ENCODE results near the gene MRGPRE.

The MRGPRE gene

DNA sequence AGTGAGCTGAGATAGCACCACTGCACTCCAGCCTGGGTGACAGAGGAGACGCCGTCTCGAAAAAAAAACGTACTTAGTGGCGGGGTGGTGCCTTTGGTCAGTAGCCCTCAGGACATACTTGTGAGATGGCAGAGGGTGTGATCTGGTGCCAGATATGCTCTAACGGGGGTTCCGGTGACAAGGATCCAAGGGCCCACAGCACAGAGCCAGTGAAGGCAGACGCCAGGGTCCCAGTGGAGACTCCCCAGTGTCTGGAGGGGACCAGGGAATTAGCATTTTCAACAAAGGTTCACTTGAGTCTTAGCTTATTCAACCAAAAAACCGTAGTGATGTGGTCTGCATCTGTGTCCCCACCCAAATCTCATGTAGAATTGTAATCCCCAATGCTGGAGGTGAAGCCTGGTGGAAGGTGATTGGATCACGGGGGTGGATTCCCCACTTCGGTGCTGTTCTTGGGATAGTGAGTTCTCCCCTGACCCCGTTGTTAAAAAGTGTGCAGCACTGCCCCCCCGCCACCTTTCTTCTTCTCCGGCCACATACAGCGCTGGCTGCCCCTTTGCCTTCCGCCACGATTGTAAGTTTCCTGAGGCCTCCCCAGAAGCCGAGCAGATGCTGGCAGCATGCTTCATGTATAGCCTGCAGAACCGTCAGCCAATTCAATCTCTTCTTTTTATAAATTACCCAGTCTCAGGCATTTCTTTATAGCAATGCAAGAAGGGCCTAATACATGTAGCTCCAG, 40.5 kb downstream of the MRGPRE start:
- Histone ChIP-seq H3K36me3 (ENCODE audit: control insufficient read depth, insufficient read depth, low read length) (no peaks in the 10 kb centered on the region), H3K9ac (ENCODE audit: low read length) (no peak overlapping the region), H3K4me3 (ENCODE audit: low read depth, low read length) (no peak overlapping the region)

GRCh38 chr11:3190600-3190999, 41.6 kb downstream of the MRGPRE start:
- Histone ChIP-seq H3K9ac (ENCODE audit: low read length) (no peak overlapping the region), H3K27me3 (ENCODE audit: control insufficient read depth, insufficient read depth, low read length) (no peaks in the 10 kb centered on the region), H3K4me3 (ENCODE audit: low read depth, low read length) (no peak overlapping the region), H3K9me3 (ENCODE audit: control insufficient read depth, insufficient read depth, low read depth, low read length) (no peaks in the 10 kb centered on the region), H3K27ac (ENCODE audit: low read depth, low read length) (no peak overlapping the region), H3K36me3 (ENCODE audit: control insufficient read depth, insufficient read depth, low read length) (no peaks in the 10 kb centered on the region), H3K4me1 (ENCODE audit: control insufficient read depth, insufficient read depth, low read length) (peaks cover 29% of the 10 kb centered on the region)

More for the DNA sequence above, 40.5 kb downstream of the MRGPRE start:
- peaks cover 29% of the 10 kb centered on the region for H3K4me1 ChIP-seq (ENCODE audit: control insufficient read depth, insufficient read depth, low read length)
- H3K27me3 ChIP-seq (ENCODE audit: control insufficient read depth, insufficient read depth, low read length) = no peaks in the 10 kb centered on the region
- no peaks in the 10 kb centered on the region for H3K9me3 ChIP-seq (ENCODE audit: control insufficient read depth, insufficient read depth, low read depth, low read length)
- H3K27ac ChIP-seq (ENCODE audit: low read depth, low read length) = no peak overlapping the region

DNA sequence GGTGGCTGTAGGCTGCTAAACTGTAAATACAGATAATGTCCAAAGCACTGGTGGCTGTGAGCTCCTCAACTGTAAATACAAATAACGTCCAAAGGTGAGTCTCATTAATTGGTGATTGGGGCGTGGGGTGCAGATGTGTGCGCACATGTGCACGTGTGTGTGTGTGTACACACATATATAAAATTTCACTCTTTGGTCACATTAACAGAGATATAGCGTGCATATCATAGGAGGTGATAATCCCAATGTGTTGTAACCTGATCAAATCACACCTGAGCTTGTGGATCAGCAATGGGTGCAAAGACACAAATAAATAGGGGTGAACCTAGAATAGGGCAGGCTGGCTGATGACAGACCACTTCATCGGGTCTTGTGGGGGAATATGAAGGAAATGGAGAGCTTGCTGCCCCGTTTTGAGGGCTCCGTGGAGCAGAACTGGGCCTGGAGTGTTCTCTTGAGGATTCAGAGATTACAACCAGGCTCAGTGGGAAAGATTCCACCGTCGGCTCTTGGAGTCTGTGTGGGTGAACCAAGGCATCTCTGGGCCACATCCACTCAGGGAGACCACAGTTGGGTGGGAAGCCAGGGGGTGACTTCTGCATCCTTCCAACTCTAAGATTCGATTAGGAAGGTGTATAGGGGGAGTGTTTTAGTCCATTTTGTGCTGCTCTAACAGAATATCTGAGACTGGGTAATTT, 42.2 kb downstream of the MRGPRE start:
- peak overlapping the region; percentile 42; the same call in 1 of the 2 replicates for H3K4me3 ChIP-seq (ENCODE audit: low read depth, low read length)
- no peaks in the 10 kb centered on the region for H3K36me3 ChIP-seq (ENCODE audit: control insufficient read depth, insufficient read depth, low read length)
- H3K27me3 ChIP-seq (ENCODE audit: control insufficient read depth, insufficient read depth, low read length) = no peaks in the 10 kb centered on the region
- H3K9ac ChIP-seq (ENCODE audit: low read length) = peak overlapping the region; percentile 61
- H3K27ac ChIP-seq (ENCODE audit: low read depth, low read length) = no peak overlapping the region; the same call in 1 of the 2 replicates
- no peaks in the 10 kb centered on the region for H3K9me3 ChIP-seq (ENCODE audit: control insufficient read depth, insufficient read depth, low read depth, low read length)
- peaks cover 29% of the 10 kb centered on the region for H3K4me1 ChIP-seq (ENCODE audit: control insufficient read depth, insufficient read depth, low read length)

- peak overlapping the region; percentile 61 for H3K9ac ChIP-seq (ENCODE audit: low read length)
- peaks cover 29% of the 10 kb centered on the region for H3K4me1 ChIP-seq (ENCODE audit: control insufficient read depth, insufficient read depth, low read length)
- no peaks in the 10 kb centered on the region for H3K36me3 ChIP-seq (ENCODE audit: control insufficient read depth, insufficient read depth, low read length)
- H3K27me3 ChIP-seq (ENCODE audit: control insufficient read depth, insufficient read depth, low read length) = no peaks in the 10 kb centered on the region
- peak overlapping the region; percentile 42 for H3K4me3 ChIP-seq (ENCODE audit: low read depth, low read length)
- H3K27ac ChIP-seq (ENCODE audit: low read depth, low read length) = peak overlapping the region; percentile 53; the same call in 1 of the 2 replicates
- H3K9me3 ChIP-seq (ENCODE audit: control insufficient read depth, insufficient read depth, low read depth, low read length) = no peaks in the 10 kb centered on the region
Observed at GRCh38 chr11:3189196-3189843, 42.9 kb downstream of the MRGPRE start.

DNA sequence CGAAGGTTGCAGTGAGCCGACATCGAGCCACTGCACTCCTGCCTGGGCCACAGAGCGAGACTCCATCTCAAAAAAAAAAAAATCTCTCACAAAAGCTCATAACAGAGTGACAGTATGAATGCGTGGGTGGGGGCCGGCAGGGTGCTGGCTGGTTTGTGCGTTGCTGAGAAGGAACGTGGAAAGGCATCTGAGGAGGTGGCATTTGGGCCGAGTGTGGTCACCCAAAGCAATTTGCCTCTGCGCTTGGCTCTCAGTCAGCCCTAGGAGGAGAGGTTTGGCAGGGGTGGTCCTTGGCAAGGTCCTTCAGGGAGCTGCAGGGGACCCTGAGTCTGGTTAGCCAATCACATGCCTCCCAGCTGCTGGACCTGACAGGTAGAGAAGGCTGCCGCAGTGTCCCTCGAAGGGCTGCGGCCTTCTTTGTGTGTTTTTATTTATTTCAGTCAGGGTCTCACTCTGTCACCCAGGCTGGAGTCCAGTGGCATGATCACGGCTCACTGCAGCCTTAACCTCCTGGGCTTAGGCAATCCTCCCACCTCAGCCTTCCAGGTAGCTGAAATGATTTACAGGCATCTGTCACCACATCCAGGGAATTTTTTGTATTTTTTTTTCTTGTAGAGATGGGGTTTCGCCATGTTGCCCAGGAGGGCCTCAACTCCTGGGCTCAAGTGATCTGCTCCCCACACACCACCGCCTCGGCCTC, 43.6 kb downstream of the MRGPRE start:
- peak overlapping the region; percentile 53; the same call in 1 of the 2 replicates for H3K27ac ChIP-seq (ENCODE audit: low read depth, low read length)
- no peaks in the 10 kb centered on the region for H3K27me3 ChIP-seq (ENCODE audit: control insufficient read depth, insufficient read depth, low read length)
- peak overlapping the region; percentile 32 for H3K9ac ChIP-seq (ENCODE audit: low read length)
- H3K4me3 ChIP-seq (ENCODE audit: low read depth, low read length) = no peak overlapping the region
- H3K9me3 ChIP-seq (ENCODE audit: control insufficient read depth, insufficient read depth, low read depth, low read length) = no peaks in the 10 kb centered on the region
- peaks cover 24% of the 10 kb centered on the region for H3K4me1 ChIP-seq (ENCODE audit: control insufficient read depth, insufficient read depth, low read length)
- no peaks in the 10 kb centered on the region for H3K36me3 ChIP-seq (ENCODE audit: control insufficient read depth, insufficient read depth, low read length)

DNA sequence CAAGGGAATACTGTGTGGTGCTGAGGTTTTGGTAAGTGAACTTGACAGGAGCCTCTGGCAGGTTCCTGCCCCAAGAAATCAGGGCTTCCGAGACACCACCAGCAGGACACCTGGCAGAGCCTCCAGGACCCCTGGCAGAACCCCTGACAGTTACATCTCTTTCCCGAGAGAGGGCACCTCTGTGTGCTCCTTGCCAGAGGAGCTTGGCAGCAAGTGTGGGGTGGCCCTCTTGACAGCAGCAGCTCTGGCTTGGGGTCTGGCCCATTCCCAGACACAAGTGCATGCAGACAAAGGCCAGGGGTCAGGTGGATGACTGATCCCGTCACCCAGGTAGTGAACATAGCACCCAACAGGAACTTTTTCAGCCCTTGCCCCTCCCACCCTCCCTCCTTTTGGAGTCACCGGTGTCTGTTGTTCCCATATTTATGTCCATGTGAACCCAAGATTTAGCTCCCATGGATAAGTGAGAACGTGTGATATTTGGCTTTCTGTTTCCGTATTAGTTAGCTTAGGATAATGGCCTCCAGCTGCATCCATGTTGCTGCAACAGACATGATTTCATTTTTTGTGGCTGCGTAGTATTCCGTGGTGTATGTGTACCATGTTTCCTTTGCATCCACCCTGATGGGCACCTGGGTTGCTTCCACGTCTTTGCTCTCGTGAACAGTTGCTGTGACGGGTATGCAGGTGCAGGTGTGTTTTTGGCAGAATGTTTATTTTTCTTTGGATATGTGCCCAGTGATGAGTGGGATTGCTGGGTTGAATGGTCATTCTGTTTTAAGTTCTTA, 45.9 kb downstream of the MRGPRE start:
- Histone ChIP-seq H3K9me3 (ENCODE audit: control insufficient read depth, insufficient read depth, low read depth, low read length) (no peaks in the 10 kb centered on the region), H3K9ac (ENCODE audit: low read length) (no peak overlapping the region), H3K27ac (ENCODE audit: low read depth, low read length) (no peak overlapping the region), H3K27me3 (ENCODE audit: control insufficient read depth, insufficient read depth, low read length) (no peaks in the 10 kb centered on the region), H3K36me3 (ENCODE audit: control insufficient read depth, insufficient read depth, low read length) (no peaks in the 10 kb centered on the region), H3K4me3 (ENCODE audit: low read depth, low read length) (no peak overlapping the region), H3K4me1 (ENCODE audit: control insufficient read depth, insufficient read depth, low read length) (peaks cover 15% of the 10 kb centered on the region)

- Histone ChIP-seq H3K4me1 (ENCODE audit: control insufficient read depth, insufficient read depth, low read length) (peaks cover 13% of the 10 kb centered on the region), H3K9ac (ENCODE audit: low read length) (no peak overlapping the region), H3K27ac (ENCODE audit: low read depth, low read length) (no peak overlapping the region), H3K27me3 (ENCODE audit: control insufficient read depth, insufficient read depth, low read length) (no peaks in the 10 kb centered on the region), H3K9me3 (ENCODE audit: control insufficient read depth, insufficient read depth, low read depth, low read length) (peaks cover under 1% of the 10 kb centered on the region; the same call in 1 of the 2 replicates), H3K36me3 (ENCODE audit: control insufficient read depth, insufficient read depth, low read length) (no peaks in the 10 kb centered on the region), H3K4me3 (ENCODE audit: low read depth, low read length) (no peak overlapping the region)
Observed at GRCh38 chr11:3184732-3185347, 47.4 kb downstream of the MRGPRE start.

DNA sequence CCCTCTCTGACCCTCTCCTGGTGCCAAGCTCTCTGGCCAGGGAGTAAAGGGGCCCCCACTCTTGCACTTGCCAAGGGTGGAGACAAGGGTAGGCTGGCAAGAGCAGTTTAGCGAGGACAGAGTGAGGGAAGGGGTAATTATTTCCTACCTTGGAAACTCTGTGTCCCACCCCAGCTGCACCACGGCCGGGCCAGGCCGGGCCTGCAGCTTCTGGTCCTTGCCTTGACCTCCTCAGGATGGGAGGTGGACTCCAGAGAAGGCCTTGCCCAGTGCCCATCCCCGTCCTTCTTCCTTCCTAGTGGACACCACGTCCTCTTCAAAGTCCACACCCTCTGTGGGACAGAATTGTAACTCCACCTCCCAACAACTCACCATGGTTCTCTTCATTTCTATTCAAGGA, 48.7 kb downstream of the MRGPRE start:
- Histone ChIP-seq H3K27me3 (ENCODE audit: control insufficient read depth, insufficient read depth, low read length) (no peaks in the 10 kb centered on the region), H3K9me3 (ENCODE audit: control insufficient read depth, insufficient read depth, low read depth, low read length) (peaks cover 4% of the 10 kb centered on the region; the same call in 1 of the 2 replicates), H3K27ac (ENCODE audit: low read depth, low read length) (no peak overlapping the region), H3K4me3 (ENCODE audit: low read depth, low read length) (no peak overlapping the region), H3K36me3 (ENCODE audit: control insufficient read depth, insufficient read depth, low read length) (no peaks in the 10 kb centered on the region), H3K9ac (ENCODE audit: low read length) (no peak overlapping the region), H3K4me1 (ENCODE audit: control insufficient read depth, insufficient read depth, low read length) (peaks cover 2% of the 10 kb centered on the region)

DNA sequence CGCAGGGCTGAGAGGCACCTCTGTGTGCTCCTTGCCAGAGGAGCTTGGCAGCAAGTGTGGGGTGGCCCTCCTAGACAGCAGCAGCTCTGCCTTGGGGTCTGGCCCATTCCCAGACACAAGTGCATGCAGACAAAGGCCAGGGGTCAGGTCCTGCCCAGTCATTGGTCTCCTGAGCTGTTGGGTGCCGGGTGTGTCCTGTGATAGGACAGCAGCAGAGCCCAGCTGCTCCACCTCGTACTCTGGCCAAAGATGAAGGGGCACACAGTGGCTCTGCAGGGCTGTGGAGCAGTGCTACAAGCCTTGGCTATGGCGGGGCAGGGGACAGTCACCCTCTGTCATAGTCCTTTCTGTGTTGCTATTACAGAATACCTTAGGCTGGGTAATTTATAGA, 49.8 kb downstream of the MRGPRE start:
- Histone ChIP-seq H3K9me3 (ENCODE audit: control insufficient read depth, insufficient read depth, low read depth, low read length) (peaks cover 4% of the 10 kb centered on the region; the same call in 1 of the 2 replicates), H3K9ac (ENCODE audit: low read length) (no peak overlapping the region), H3K27ac (ENCODE audit: low read depth, low read length) (no peak overlapping the region), H3K36me3 (ENCODE audit: control insufficient read depth, insufficient read depth, low read length) (no peaks in the 10 kb centered on the region), H3K27me3 (ENCODE audit: control insufficient read depth, insufficient read depth, low read length) (no peaks in the 10 kb centered on the region), H3K4me1 (ENCODE audit: control insufficient read depth, insufficient read depth, low read length) (no peaks in the 10 kb centered on the region; the same call in 1 of the 2 replicates), H3K4me3 (ENCODE audit: low read depth, low read length) (no peak overlapping the region)

Data from HUES6 (cell line).